NCI-H2196 (cell line): ENCODE data around the gene SSR4.
"Not testable (repeated sequence)": the region's sequence is repeated elsewhere in the genome, so short reads cannot be mapped to it uniquely, and the experiment has no call there.

Experiments used
- DNase-seq: peaks from one replicate; lab custom pipeline; 2025; ENCODE audit not compliant: unreplicated experiment; lab: John Stamatoyannopoulos, UW

The SSR4 gene

GRCh38 chrX:153794018-153794896 is at the start of gene SSR4, which contains the start of gene IDH3G:
Gene SSR4, plus strand, starts transcription at chrX:153794668. Its CDS starts 20 bp downstream, at chrX:153794688.
Gene IDH3G, minus strand, starts transcription at chrX:153794375. Its CDS starts 49 bp downstream, at chrX:153794326.
- DNase-seq = peak; percentile 86

GRCh38 chrX:153745067-153745433 is 49.4 kb upstream of the SSR4 start:
- not testable (repeated sequence) for DNase-seq

- DNase-seq = no peak
Observed at GRCh38 chrX:153746359-153746758, 48.1 kb upstream of the SSR4 start.

- not testable (repeated sequence) for DNase-seq
Observed at GRCh38 chrX:153746991-153747390, 47.5 kb upstream of the SSR4 start.

- not testable (repeated sequence) for DNase-seq
Observed at GRCh38 chrX:153749017-153749416, 45.5 kb upstream of the SSR4 start.

DNA sequence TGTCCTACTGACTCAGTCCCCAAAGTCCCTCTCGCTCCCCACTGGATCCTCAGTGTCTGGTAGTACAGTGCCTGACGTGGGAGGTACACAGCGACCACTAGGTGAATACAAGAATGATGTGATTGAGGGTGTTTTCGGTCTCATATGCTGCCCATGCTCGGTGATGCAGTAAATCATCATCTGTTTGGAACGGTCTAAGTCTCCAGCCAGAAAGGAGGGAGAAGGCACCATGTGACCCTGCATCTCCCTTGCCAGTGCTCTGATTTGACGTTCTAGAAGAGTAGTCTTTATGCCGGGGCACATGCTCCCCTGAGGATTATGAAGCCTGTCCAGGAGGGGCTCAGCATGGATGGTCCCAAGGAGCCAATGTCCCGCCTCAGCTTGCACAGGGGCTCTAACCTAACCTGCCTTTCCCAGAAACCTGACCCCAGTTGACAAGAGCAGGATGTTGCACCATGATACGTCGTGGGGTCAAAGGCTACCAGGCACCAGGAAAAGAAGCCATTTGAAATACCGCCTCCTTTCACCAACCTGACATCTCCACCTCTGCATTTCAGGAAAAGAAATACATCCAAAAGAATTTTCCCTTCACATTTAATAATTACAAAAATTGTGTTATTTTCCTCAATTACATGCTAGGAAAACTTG is 44.2 kb upstream of the SSR4 start:
- no peak for DNase-seq

DNA sequence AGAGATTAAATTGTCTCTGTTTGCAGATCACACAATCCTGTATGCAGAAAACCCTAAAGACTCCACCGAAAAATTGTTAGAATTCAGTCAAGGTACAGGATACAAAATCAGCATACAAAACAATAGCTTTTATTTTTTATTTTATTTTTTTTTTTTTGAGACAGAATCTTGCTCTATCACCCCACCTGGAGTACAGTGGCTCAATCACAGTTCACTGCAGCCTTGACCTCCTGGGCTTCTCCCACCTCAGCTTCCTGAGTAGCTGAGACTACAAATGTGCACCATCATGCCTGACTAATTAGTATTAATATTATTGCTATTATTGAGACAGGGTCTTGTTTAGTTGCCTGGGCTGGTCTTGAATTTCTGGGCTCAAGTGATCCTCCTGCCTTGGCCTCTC is 39.3 kb upstream of the SSR4 start:
- DNase-seq = no peak

GRCh38 chrX:153761863-153762262 is 32.6 kb upstream of the SSR4 start:
- no peak for DNase-seq

DNA sequence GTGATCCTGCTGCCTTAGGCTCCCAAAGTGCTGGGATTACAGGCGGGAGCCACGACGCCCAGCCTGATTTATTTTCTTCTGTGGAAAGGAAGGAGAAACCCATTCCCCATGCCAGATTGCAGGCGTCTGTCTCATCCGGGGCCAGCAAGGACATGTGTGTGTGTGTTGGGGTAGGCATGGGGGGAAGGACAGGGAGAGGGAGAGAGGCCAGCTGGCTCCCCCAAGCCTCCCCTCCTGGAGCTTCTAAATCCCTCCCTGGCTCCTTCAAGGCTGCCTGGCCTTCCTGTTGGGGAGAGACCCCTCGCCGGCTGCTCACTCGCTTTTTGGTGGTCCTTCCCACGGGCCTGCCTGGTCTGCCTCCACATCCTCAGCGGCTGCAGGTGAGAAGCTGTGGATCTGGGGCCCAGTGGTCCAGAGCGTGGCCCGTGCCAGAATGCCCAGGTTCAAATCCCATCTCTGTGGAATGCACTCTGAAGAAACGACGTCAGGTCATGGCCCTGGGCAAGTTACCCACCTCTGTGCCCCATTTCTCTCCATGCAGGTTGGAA is 31.8 kb upstream of the SSR4 start:
- no peak for DNase-seq

DNA sequence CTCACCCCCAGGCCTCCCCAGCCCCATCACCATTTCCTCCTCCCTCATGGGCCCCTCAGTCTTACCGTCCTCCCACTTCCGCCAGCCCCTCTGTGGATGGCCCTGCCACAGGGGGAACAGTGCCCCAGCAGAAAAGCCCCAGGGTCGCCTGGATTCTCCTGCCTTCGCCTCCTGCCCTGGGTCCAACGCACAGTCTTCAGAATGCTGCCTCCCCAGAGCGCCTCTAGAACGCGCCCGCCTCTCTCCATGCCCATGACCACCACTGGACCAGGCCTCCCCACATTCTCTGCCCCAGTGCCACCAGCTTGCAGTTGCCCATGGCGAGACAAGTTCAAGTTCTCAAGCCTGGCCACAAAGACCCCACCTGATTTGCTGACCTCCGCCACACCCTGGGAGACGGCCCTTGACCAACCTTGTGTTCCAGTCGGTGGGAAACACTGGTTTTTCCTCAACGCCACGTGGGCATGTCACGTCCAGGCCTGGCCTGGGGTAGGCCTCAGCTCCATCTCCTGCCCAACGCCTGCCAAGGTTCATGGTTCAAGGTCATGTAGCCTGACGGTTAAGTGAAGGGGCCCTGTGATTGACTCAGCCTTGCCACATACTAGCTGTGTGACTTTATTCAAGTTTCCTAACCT is 31.1 kb upstream of the SSR4 start:
- DNase-seq = no peak

DNA sequence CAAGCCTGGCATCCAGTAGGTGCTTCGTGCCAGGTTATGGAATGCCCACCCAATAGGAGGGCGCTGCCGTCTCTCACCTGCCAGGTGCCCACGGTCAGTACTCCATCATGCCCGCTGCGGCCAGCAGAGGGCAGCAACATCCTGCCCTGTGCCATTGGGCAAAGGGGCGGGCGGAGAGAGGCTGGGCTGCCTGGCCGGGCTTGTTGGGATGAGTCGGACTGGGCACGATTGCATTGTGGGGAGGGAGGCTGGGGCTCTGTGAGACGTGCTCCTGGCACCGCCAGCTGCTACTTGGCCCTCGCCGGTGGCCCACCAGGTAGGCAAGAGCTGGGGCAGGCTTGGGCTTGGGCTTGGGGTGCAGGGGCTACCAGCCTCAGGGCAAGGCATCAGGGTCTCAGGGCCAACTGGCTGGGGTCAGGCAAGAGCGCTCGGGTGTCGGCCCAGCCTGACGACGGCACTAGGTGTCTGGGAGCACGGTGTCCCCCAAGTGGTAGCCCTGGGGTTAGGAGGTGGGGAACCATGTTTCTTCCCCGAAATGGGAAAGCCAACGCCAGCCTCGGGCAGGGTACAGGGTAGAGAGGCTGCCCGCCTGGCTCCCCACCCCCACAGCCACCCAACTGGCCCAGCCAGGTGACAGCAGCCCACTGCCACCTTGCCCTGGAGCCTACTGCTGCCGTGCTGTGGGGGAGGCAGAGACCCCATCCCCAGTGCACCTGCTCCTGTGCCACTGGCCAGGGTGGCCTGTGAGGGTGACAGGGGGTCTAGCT is 30.3 kb upstream of the SSR4 start, which contains the start of gene PLXNB3:
Gene PLXNB3 (plus strand): TSS at position 261 of the 767 bp plus-strand sequence. CDS start 1,287 bp downstream, outside the sequence.
- DNase-seq = peak; percentile 86

DNA sequence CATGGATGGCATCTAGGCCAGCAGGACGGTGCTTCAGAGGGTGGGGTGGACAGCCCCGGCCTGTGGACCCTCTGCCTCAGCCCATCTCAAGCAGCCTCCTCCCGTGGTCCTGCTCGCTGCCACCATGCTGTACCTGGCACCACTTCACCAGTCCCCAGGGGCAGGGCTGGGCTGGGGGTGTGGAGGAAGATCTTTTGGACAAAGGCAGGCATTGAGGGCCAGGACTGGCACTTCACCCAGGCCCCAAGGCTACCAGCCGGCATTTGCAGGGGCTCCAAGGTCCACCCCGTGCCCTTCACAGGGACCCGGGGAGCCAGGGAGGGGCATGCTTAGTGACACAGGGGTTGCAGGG is 29.7 kb upstream of the SSR4 start:
- no peak for DNase-seq

GRCh38 chrX:153765138-153766079 is 29.1 kb upstream of the SSR4 start:
- peak; percentile 11 for DNase-seq

DNA sequence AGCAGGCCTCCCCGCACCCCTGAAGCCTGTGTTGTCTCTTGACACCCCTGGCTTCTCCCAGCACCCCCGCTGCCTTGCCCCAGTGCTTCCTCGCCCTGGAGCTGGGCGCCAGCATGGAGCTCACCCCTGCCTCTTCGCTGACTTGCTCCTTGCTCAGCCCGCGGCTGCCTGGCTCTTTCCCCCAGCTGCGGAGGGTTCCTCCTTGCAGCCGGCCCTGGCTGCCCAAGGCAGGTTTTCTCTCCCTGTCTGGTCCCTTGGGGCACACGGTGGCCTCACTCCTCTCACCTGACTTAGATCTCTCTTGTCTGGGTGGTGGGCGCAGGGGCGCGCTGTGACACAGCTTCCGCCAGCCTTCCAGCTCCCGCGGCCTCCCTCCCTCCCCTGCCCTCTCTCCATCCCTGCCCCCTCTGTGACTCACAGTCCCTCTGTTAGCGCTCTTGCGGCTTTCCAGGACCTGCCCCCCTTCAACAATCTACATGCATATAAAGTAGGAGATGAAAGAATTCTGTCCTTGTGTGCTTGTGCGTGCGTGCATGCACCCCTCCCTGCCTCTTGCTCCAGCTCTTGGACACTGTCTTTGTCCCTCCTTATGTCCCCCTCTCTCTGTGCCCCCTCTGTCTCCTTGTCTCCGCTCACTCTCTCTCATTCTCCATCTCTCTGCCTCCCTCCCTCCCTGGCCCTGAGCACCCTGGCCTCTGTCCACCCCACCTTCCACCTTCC is 28.2 kb upstream of the SSR4 start:
- DNase-seq = no peak

GRCh38 chrX:153766871-153767673 is 27.4 kb upstream of the SSR4 start:
- no peak for DNase-seq

- no peak for DNase-seq
Observed at GRCh38 chrX:153767674-153768055, 26.8 kb upstream of the SSR4 start.

- DNase-seq = no peak
Observed at GRCh38 chrX:153768311-153769157, 25.9 kb upstream of the SSR4 start.
